ENCODE measurements around the gene RGS19.

RGS19 gene

GRCh38 chr20:64071341-64072332 lies 7.7 kb downstream of the RGS19 start:
- Histone ChIP-seq H3K27me3 (ENCODE audit: control insufficient read depth in 2 of 2, insufficient read depth in 2 of 2, low read length in 2 of 2) (no peaks in the 10 kb centered on the region), H3K27ac (ENCODE audit: low read depth in 2 of 2, low read length in 2 of 2) (no peak overlapping the region), H3K4me1 (ENCODE audit: control insufficient read depth in 2 of 2, insufficient read depth in 2 of 2, low read length in 2 of 2) (peaks cover 0 to 1% of the 10 kb centered on the region in 2 donors), H3K4me3 (ENCODE audit: low read length in 2 of 2) (no peak overlapping the region), H3K36me3 (ENCODE audit: control insufficient read depth in 2 of 2, insufficient read depth in 2 of 2, low read length in 2 of 2) (peaks cover 5 to 6% of the 10 kb centered on the region in 2 donors), H3K9me3 (ENCODE audit: control insufficient read depth in 2 of 2, low read length in 2 of 2) (no peaks in the 10 kb centered on the region), H3K9ac (ENCODE audit: low read depth in 1 of 2, low read length in 2 of 2) (no peak overlapping the region)

- Histone ChIP-seq H3K4me1 (ENCODE audit: control insufficient read depth in 2 of 2, insufficient read depth in 2 of 2, low read length in 2 of 2) (peaks cover 3 to 11% of the 10 kb centered on the region in 2 donors), H3K9ac (ENCODE audit: low read depth in 1 of 2, low read length in 2 of 2) (no peak overlapping the region), H3K9me3 (ENCODE audit: control insufficient read depth in 2 of 2, low read length in 2 of 2) (no peaks in the 10 kb centered on the region), H3K4me3 (ENCODE audit: low read length in 2 of 2) (no peak overlapping the region), H3K27ac (ENCODE audit: low read depth in 2 of 2, low read length in 2 of 2) (no peak overlapping the region), H3K36me3 (ENCODE audit: control insufficient read depth in 2 of 2, insufficient read depth in 2 of 2, low read length in 2 of 2) (peaks cover 5 to 6% of the 10 kb centered on the region in 2 donors), H3K27me3 (ENCODE audit: control insufficient read depth in 2 of 2, insufficient read depth in 2 of 2, low read length in 2 of 2) (no peaks in the 10 kb centered on the region)
Observed at GRCh38 chr20:64070244-64070993, 8.9 kb downstream of the RGS19 start.

GRCh38 chr20:64069614-64070243 lies 9.6 kb downstream of the RGS19 start:
- Histone ChIP-seq H3K9me3 (ENCODE audit: control insufficient read depth in 2 of 2, low read length in 2 of 2) (no peaks in the 10 kb centered on the region), H3K4me3 (ENCODE audit: low read length in 2 of 2) (no peak overlapping the region), H3K4me1 (ENCODE audit: control insufficient read depth in 2 of 2, insufficient read depth in 2 of 2, low read length in 2 of 2) (peaks cover 3 to 13% of the 10 kb centered on the region in 2 donors), H3K9ac (ENCODE audit: low read depth in 1 of 2, low read length in 2 of 2) (no peak overlapping the region), H3K36me3 (ENCODE audit: control insufficient read depth in 2 of 2, insufficient read depth in 2 of 2, low read length in 2 of 2) (peaks cover 5 to 6% of the 10 kb centered on the region in 2 donors), H3K27me3 (ENCODE audit: control insufficient read depth in 2 of 2, insufficient read depth in 2 of 2, low read length in 2 of 2) (no peaks in the 10 kb centered on the region), H3K27ac (ENCODE audit: low read depth in 2 of 2, low read length in 2 of 2) (no peak overlapping the region)

- Histone ChIP-seq H3K9ac (ENCODE audit: low read depth in 1 of 2, low read length in 2 of 2) (no peak overlapping the region), H3K4me3 (ENCODE audit: low read length in 2 of 2) (no peak overlapping the region), H3K27ac (ENCODE audit: low read depth in 2 of 2, low read length in 2 of 2) (no peak overlapping the region), H3K36me3 (ENCODE audit: control insufficient read depth in 2 of 2, insufficient read depth in 2 of 2, low read length in 2 of 2) (peaks cover 5 to 6% of the 10 kb centered on the region in 2 donors), H3K9me3 (ENCODE audit: control insufficient read depth in 2 of 2, low read length in 2 of 2) (no peaks in the 10 kb centered on the region), H3K27me3 (ENCODE audit: control insufficient read depth in 2 of 2, insufficient read depth in 2 of 2, low read length in 2 of 2) (no peaks in the 10 kb centered on the region), H3K4me1 (ENCODE audit: control insufficient read depth in 2 of 2, insufficient read depth in 2 of 2, low read length in 2 of 2) (peaks cover 3 to 13% of the 10 kb centered on the region in 2 donors)
Observed at GRCh38 chr20:64069209-64069613, 10.1 kb downstream of the RGS19 start.

GRCh38 chr20:64068386-64069208 lies 10.7 kb downstream of the RGS19 start:
- H3K9ac ChIP-seq (ENCODE audit: low read depth in 1 of 2, low read length in 2 of 2) = no peak overlapping the region
- no peaks in the 10 kb centered on the region for H3K27me3 ChIP-seq (ENCODE audit: control insufficient read depth in 2 of 2, insufficient read depth in 2 of 2, low read length in 2 of 2)
- no peak overlapping the region for H3K4me3 ChIP-seq (ENCODE audit: low read length in 2 of 2)
- H3K4me1 ChIP-seq (ENCODE audit: control insufficient read depth in 2 of 2, insufficient read depth in 2 of 2, low read length in 2 of 2) = peaks cover 3 to 13% of the 10 kb centered on the region in 2 donors
- H3K9me3 ChIP-seq (ENCODE audit: control insufficient read depth in 2 of 2, low read length in 2 of 2) = no peaks in the 10 kb centered on the region
- H3K27ac ChIP-seq (ENCODE audit: low read depth in 2 of 2, low read length in 2 of 2) = no peak overlapping the region
- peaks cover under 1% of the 10 kb centered on the region in 2 donors for H3K36me3 ChIP-seq (ENCODE audit: control insufficient read depth in 2 of 2, insufficient read depth in 2 of 2, low read length in 2 of 2)

GRCh38 chr20:64067733-64068307 lies 11.5 kb downstream of the RGS19 start:
- Histone ChIP-seq H3K9me3 (ENCODE audit: control insufficient read depth in 2 of 2, low read length in 2 of 2) (no peaks in the 10 kb centered on the region), H3K27ac (ENCODE audit: low read depth in 2 of 2, low read length in 2 of 2) (no peak overlapping the region), H3K9ac (ENCODE audit: low read depth in 1 of 2, low read length in 2 of 2) (no peak overlapping the region), H3K4me3 (ENCODE audit: low read length in 2 of 2) (no peak overlapping the region), H3K27me3 (ENCODE audit: control insufficient read depth in 2 of 2, insufficient read depth in 2 of 2, low read length in 2 of 2) (no peaks in the 10 kb centered on the region), H3K36me3 (ENCODE audit: control insufficient read depth in 2 of 2, insufficient read depth in 2 of 2, low read length in 2 of 2) (no peaks in the 10 kb centered on the region), H3K4me1 (ENCODE audit: control insufficient read depth in 2 of 2, insufficient read depth in 2 of 2, low read length in 2 of 2) (peaks cover 9 to 13% of the 10 kb centered on the region in 2 donors)

GRCh38 chr20:64067005-64067632 lies 12.2 kb downstream of the RGS19 start:
- Histone ChIP-seq H3K9ac (ENCODE audit: low read depth in 1 of 2, low read length in 2 of 2) (no peak overlapping the region), H3K4me3 (ENCODE audit: low read length in 2 of 2) (no peak overlapping the region), H3K27ac (ENCODE audit: low read depth in 2 of 2, low read length in 2 of 2) (no peak overlapping the region), H3K4me1 (ENCODE audit: control insufficient read depth in 2 of 2, insufficient read depth in 2 of 2, low read length in 2 of 2) (peaks cover 14 to 17% of the 10 kb centered on the region in 2 donors), H3K36me3 (ENCODE audit: control insufficient read depth in 2 of 2, insufficient read depth in 2 of 2, low read length in 2 of 2) (no peaks in the 10 kb centered on the region), H3K27me3 (ENCODE audit: control insufficient read depth in 2 of 2, insufficient read depth in 2 of 2, low read length in 2 of 2) (no peaks in the 10 kb centered on the region), H3K9me3 (ENCODE audit: control insufficient read depth in 2 of 2, low read length in 2 of 2) (no peaks in the 10 kb centered on the region)

GRCh38 chr20:64065974-64066343 lies 13.4 kb downstream of the RGS19 start:
- Histone ChIP-seq H3K4me3 (ENCODE audit: low read length in 2 of 2) (no peak overlapping the region), H3K9ac (ENCODE audit: low read depth in 1 of 2, low read length in 2 of 2) (no peak overlapping the region), H3K27ac (ENCODE audit: low read depth in 2 of 2, low read length in 2 of 2) (no peak overlapping the region), H3K4me1 (ENCODE audit: control insufficient read depth in 2 of 2, insufficient read depth in 2 of 2, low read length in 2 of 2) (peaks cover 14 to 17% of the 10 kb centered on the region in 2 donors), H3K9me3 (ENCODE audit: control insufficient read depth in 2 of 2, low read length in 2 of 2) (no peaks in the 10 kb centered on the region), H3K27me3 (ENCODE audit: control insufficient read depth in 2 of 2, insufficient read depth in 2 of 2, low read length in 2 of 2) (no peaks in the 10 kb centered on the region), H3K36me3 (ENCODE audit: control insufficient read depth in 2 of 2, insufficient read depth in 2 of 2, low read length in 2 of 2) (no peaks in the 10 kb centered on the region)

All from mucosa of rectum (tissue), 2 donors.